OCI-LY7 (cell line): ENCODE results near the gene TNS1. TPM values are rescaled to one million over a fixed set of nuclear protein-coding genes. Genes with fewer than 3 reads are reported as not detected.

ENCODE experiments used
- BruUV-seq: library from RNA; stranded (reverse); fragments of 400-500 nt; replicated peaks from 2 replicates; lab custom pipeline; 2021; lab: Mats Ljungman, UMichigan
- CTCF ChIA-PET: fragments of 300-600 bp; sonication (Branson Sonifier 250); formaldehyde crosslinking; loops from one replicate; lab custom pipeline; 2022; ENCODE audit warnings: antibody characterized with exemption; ENCODE audit not compliant: unreplicated experiment; lab: Charles Lee
- POLR2A ChIA-PET: fragments of 300-600 bp; sonication (Branson Sonifier 250); formaldehyde crosslinking; loops from one replicate; lab custom pipeline; 2022; ENCODE audit warnings: antibody characterized with exemption; lab: Charles Lee
- DNase-seq: peaks from one replicate; pipeline ENCODE4 v3.0.0-alpha.2; 2015; ENCODE audit warnings: low spot score
- H2AFZ ChIP-seq: fragments of 200-600 bp; sonication (generic), shearing (Covaris generic); 2 replicates; pipeline ENCODE4 v1.6.1; 2014; ENCODE audit warnings: mild to moderate bottlenecking, antibody characterized with exemption, low read length, moderate library complexity
- H3K27ac ChIP-seq: fragments of 200-600 bp; sonication (generic); 2 replicates; pipeline ENCODE4 v1.5.1; 2014; ENCODE audit warnings: mixed run types, low read depth, mild to moderate bottlenecking, moderate library complexity, low read length, inconsistent platforms; ENCODE audit not compliant: poor library complexity, severe bottlenecking
- H3K36me3 ChIP-seq: fragments of 200-600 bp; sonication (generic); 2 replicates; pipeline ENCODE4 v1.6.1; 2014; ENCODE audit warnings: mild to moderate bottlenecking, antibody characterized with exemption, low read length, moderate library complexity, mixed read lengths; ENCODE audit not compliant: insufficient read depth
- H3K4me1 ChIP-seq: fragments of 200-600 bp; sonication (generic); 2 replicates; pipeline ENCODE4 v1.5.1; 2014; ENCODE audit warnings: mild to moderate bottlenecking, low read length; ENCODE audit not compliant: insufficient read depth, poor library complexity, severe bottlenecking
- H3K4me2 ChIP-seq: fragments of 200-600 bp; sonication (generic); 2 replicates; pipeline ENCODE4 v1.6.1; 2014; ENCODE audit warnings: mild to moderate bottlenecking, low read length
- H3K4me3 ChIP-seq: fragments of 200-600 bp; sonication (generic); 2 replicates; pipeline ENCODE4 v1.5.1; 2014; ENCODE audit warnings: mild to moderate bottlenecking, low read depth, low read length; ENCODE audit not compliant: poor library complexity, severe bottlenecking
- H3K79me2 ChIP-seq: fragments of 200-600 bp; sonication (generic); 2 replicates; pipeline ENCODE4 v1.6.1; 2016; ENCODE audit warnings: low read depth, mild to moderate bottlenecking, low read length, moderate library complexity, mixed read lengths; ENCODE audit not compliant: insufficient read depth
- H3K9me2 ChIP-seq: fragments of 200-600 bp; sonication (generic); 2 replicates; pipeline ENCODE4 v1.6.1; 2016; ENCODE audit warnings: mild to moderate bottlenecking, low read length, mixed read lengths; ENCODE audit not compliant: insufficient read depth
- H3K9me3 ChIP-seq: fragments of 200-600 bp; sonication (generic); 2 replicates; pipeline ENCODE4 v1.6.1; 2014; ENCODE audit warnings: mild to moderate bottlenecking, mixed run types, low read length, mixed read lengths
- H4K20me1 ChIP-seq: fragments of 200-600 bp; sonication (generic); 2 replicates; pipeline ENCODE4 v1.6.1; 2014; ENCODE audit warnings: mild to moderate bottlenecking, antibody characterized with exemption, low read length, moderate library complexity, mixed read lengths; ENCODE audit not compliant: insufficient read depth
- CTCF ChIP-seq: fragments of 200-600 bp; sonication (generic); conservative IDR thresholded peaks from 2 replicates; pipeline ENCODE4 v1.5.1; 2014; ENCODE audit warnings: mild to moderate bottlenecking, antibody characterized with exemption, low read length, moderate library complexity, mixed read lengths
- EZH2phosphoT487 ChIP-seq: fragments of 200-600 bp; sonication (generic); IDR thresholded peaks from 2 replicates; pipeline ENCODE4 v1.6.1; 2018; ENCODE audit warnings: low read depth, borderline replicate concordance, mild to moderate bottlenecking, mixed run types, antibody characterized with exemption, low read length, moderate library complexity, mixed read lengths
- intact Hi-C: fragments of 100-400 bp; cut with micrococcal nuclease; formaldehyde crosslinking; loops from one replicate; pipeline ENCODE4 v1.10.0; 2022; ENCODE audit not compliant: unreplicated experiment
- total RNA-seq, 2 experiments: library from RNA; depleted of rRNA in 1 of 2; stranded (reverse); fragments of >200 nt in 1 of 2; shearing (Covaris generic) in 1 of 2; gene quantifications; 2 replicates each; pipeline ENCODE4 v1.2.3, GENCODE V29; 2014 to 2022

TNS1 gene
- total RNA-seq, 2 experiments from 2014 or later, result not detected

- CTCF ChIA-PET, result no interaction called here
- POLR2A ChIA-PET, result no interaction called here
These were observed 172.0 kb downstream of the TNS1 start for GRCh38 chr2:217830807-217831206.

GRCh38 chr2:217830061-217830460 lies 172.7 kb downstream of the TNS1 start:
- TF ChIP-seq EZH2phosphoT487 (no peak), CTCF (no peak)
- DNase-seq, result no peak
- no peak overlapping the region for H3K4me2 ChIP-seq
- no peak overlapping the region for H3K4me3 ChIP-seq
- no TSS peak for BruUV-seq
- no peaks in the 10 kb centered on the region for H4K20me1 ChIP-seq
- H3K4me1 ChIP-seq, result no peaks in the 10 kb centered on the region
- H3K36me3 ChIP-seq, result no peaks in the 10 kb centered on the region
- H3K9me2 ChIP-seq, result no peaks in the 10 kb centered on the region
- no peak overlapping the region for H2AFZ ChIP-seq
- CTCF ChIA-PET, result no interaction called here
- intact Hi-C loops, result no loop called here
- no peaks in the 10 kb centered on the region for H3K9me3 ChIP-seq
- POLR2A ChIA-PET, result no interaction called here
- H3K27ac ChIP-seq, result no peak overlapping the region
- H3K79me2 ChIP-seq, result no peaks in the 10 kb centered on the region

More at GRCh38 chr2:217830807-217831206, 172.0 kb downstream of the TNS1 start:
- BruUV-seq, result no TSS peak
- Histone ChIP-seq H2AFZ (no peak overlapping the region), H3K4me2 (no peak overlapping the region), H4K20me1 (no peaks in the 10 kb centered on the region), H3K9me3 (no peaks in the 10 kb centered on the region), H3K4me3 (no peak overlapping the region), H3K27ac (no peak overlapping the region), H3K9me2 (no peaks in the 10 kb centered on the region), H3K4me1 (no peaks in the 10 kb centered on the region), H3K36me3 (no peaks in the 10 kb centered on the region), H3K79me2 (no peaks in the 10 kb centered on the region)
- TF ChIP-seq EZH2phosphoT487 (no peak), CTCF (no peak)
- no peak for DNase-seq
- intact Hi-C loops, result no loop called here

GRCh38 chr2:217829420-217829819 lies 173.4 kb downstream of the TNS1 start:
- BruUV-seq, result no TSS peak
- CTCF ChIA-PET, result no interaction called here

More at GRCh38 chr2:217829420-217829819, 173.4 kb downstream of the TNS1 start:
- Histone ChIP-seq H4K20me1 (no peaks in the 10 kb centered on the region), H3K36me3 (no peaks in the 10 kb centered on the region), H2AFZ (no peak overlapping the region), H3K4me2 (no peak overlapping the region), H3K27ac (no peak overlapping the region), H3K4me1 (no peaks in the 10 kb centered on the region), H3K9me3 (no peaks in the 10 kb centered on the region), H3K9me2 (no peaks in the 10 kb centered on the region), H3K4me3 (no peak overlapping the region), H3K79me2 (no peaks in the 10 kb centered on the region)
- DNase-seq, result no peak
- intact Hi-C loops, result no loop called here
- POLR2A ChIA-PET, result no interaction called here
- TF ChIP-seq EZH2phosphoT487 (no peak), CTCF (no peak)
